Measurements from ENCODE around the gene IFT22.
"Not testable (repeated sequence)": the region's sequence is repeated elsewhere in the genome, so short reads cannot be mapped to it uniquely, and the experiment has no call there.

Gene IFT22

GRCh38 chr7:101321491-101322401, at the start of gene IFT22:
Gene IFT22, minus strand, starts transcription at chr7:101321812. Its CDS starts 103 bp downstream, at chr7:101321709.
- DNase-seq: peak; percentile 93

- no peak for DNase-seq
These were observed 49.2 kb upstream of the IFT22 start for GRCh38 chr7:101370836-101371235.

- no peak for DNase-seq
These were observed 47.0 kb upstream of the IFT22 start for GRCh38 chr7:101368422-101369165.

- no peak for DNase-seq
These were observed 46.1 kb upstream of the IFT22 start for GRCh38 chr7:101367676-101368075.

- no peak for DNase-seq
These were observed 44.3 kb upstream of the IFT22 start for GRCh38 chr7:101365956-101366355.

GRCh38 chr7:101363734-101364374, 42.2 kb upstream of the IFT22 start:
- DNase-seq: peak; percentile 76

- DNase-seq: no peak
These were observed 41.7 kb upstream of the IFT22 start for GRCh38 chr7:101363196-101363733.

GRCh38 chr7:101362334-101363195, 41.0 kb upstream of the IFT22 start, which contains the start of gene COL26A1:
Gene COL26A1, plus strand, starts transcription at chr7:101362875. Its CDS starts 158 bp downstream, at chr7:101363033.
- DNase-seq: peak; percentile 28

GRCh38 chr7:101357433-101357832, 35.8 kb upstream of the IFT22 start:
- no peak for DNase-seq

- no peak for DNase-seq
These were observed 31.3 kb upstream of the IFT22 start for GRCh38 chr7:101352920-101353308.

- not testable (repeated sequence) for DNase-seq
These were observed 27.7 kb upstream of the IFT22 start for GRCh38 chr7:101349300-101349699.

GRCh38 chr7:101348456-101349067, 26.9 kb upstream of the IFT22 start:
- not testable (repeated sequence) for DNase-seq

GRCh38 chr7:101347477-101347876, 25.9 kb upstream of the IFT22 start:
- no peak for DNase-seq

- no peak for DNase-seq
These were observed 21.3 kb upstream of the IFT22 start for GRCh38 chr7:101342892-101343291.

- DNase-seq: no peak
These were observed 18.8 kb upstream of the IFT22 start for GRCh38 chr7:101340379-101340778.

GRCh38 chr7:101333912-101334311, 12.3 kb upstream of the IFT22 start:
- no peak for DNase-seq

- no peak for DNase-seq
These were observed 10.4 kb upstream of the IFT22 start for GRCh38 chr7:101332026-101332425.

GRCh38 chr7:101330011-101330484, 8.4 kb upstream of the IFT22 start:
- DNase-seq: no peak

- DNase-seq: no peak
These were observed 6.5 kb upstream of the IFT22 start for GRCh38 chr7:101328159-101328558.

GRCh38 chr7:101319401-101319800, 2.2 kb downstream of the IFT22 start:
- no peak for DNase-seq

GRCh38 chr7:101315336-101315735, 6.3 kb downstream of the IFT22 start:
- peak; percentile 71 for DNase-seq

Measured in stimulated activated CD8-positive, alpha-beta memory T cell treated with anti-CD3 and anti-CD28 coated beads, Interleukin-4, amount 100 ng/mL, for 48 hours (primary cell).